Erythroblast (primary cell): Measurements from ENCODE around the gene NOL9.

Experiments
- GATA1 ChIP-seq: IDR thresholded peaks from 2 replicates; pipeline ENCODE4 v1.6.1; 2011; ENCODE audit warnings: low read depth, mild to moderate bottlenecking, control low read depth, low read length, moderate library complexity
- POLR2A ChIP-seq: IDR thresholded peaks from 2 replicates; pipeline ENCODE4 v1.6.1; 2011; ENCODE audit warnings: mild to moderate bottlenecking, low read length

GRCh38 chr1:6488602-6489382, 65.5 kb downstream of the NOL9 start:
- TF ChIP-seq POLR2A (no peak), GATA1 (no peak)
